Tibial nerve (tissue), 3 donors: ENCODE measurements around the gene MBTD1.

Experiments used
- POLR2A ChIP-seq, 2 donors: fragments of 450-650 bp; IDR thresholded peaks; one replicate each; pipeline ENCODE4 v1.6.1; 2017; ENCODE audit warnings: antibody characterized with exemption in 2 of 2, mild to moderate bottlenecking in 2 of 2, moderate library complexity in 2 of 2
- TF ChIP-seq, protein P1 (sequence below), 5 experiments: fragments of 200-600 bp in 3 of 5; fragments of 450-650 bp in 2 of 5; sonication (generic) in 3 of 5; IDR thresholded peaks; one replicate each; pipeline ENCODE4 v1.5.1; 2016 to 2019; ENCODE audit warnings: antibody characterized with exemption in 5 of 5, mild to moderate bottlenecking in 3 of 5, moderate library complexity in 2 of 5

GRCh38 chr17:51238255-51238887, 21.5 kb downstream of the MBTD1 start:
- no peak for TF ChIP-seq POLR2A (IDR thresholded peaks at IDR 0.05)
- TF ChIP-seq, protein P1, sequence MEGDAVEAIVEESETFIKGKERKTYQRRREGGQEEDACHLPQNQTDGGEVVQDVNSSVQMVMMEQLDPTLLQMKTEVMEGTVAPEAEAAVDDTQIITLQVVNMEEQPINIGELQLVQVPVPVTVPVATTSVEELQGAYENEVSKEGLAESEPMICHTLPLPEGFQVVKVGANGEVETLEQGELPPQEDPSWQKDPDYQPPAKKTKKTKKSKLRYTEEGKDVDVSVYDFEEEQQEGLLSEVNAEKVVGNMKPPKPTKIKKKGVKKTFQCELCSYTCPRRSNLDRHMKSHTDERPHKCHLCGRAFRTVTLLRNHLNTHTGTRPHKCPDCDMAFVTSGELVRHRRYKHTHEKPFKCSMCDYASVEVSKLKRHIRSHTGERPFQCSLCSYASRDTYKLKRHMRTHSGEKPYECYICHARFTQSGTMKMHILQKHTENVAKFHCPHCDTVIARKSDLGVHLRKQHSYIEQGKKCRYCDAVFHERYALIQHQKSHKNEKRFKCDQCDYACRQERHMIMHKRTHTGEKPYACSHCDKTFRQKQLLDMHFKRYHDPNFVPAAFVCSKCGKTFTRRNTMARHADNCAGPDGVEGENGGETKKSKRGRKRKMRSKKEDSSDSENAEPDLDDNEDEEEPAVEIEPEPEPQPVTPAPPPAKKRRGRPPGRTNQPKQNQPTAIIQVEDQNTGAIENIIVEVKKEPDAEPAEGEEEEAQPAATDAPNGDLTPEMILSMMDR (IDR thresholded peaks at IDR 0.05): no peak
